HEK293T (cell line): Measurements from ENCODE around the gene UBE2E2.

Experiments used
- ARNT ChIP-seq: fragments of 450-650 bp; IDR thresholded peaks from 2 replicates; pipeline ENCODE4 v1.6.1; 2017; ENCODE audit warnings: mild to moderate bottlenecking
- BHLHE40 ChIP-seq: fragments of 450-650 bp; IDR thresholded peaks from 2 replicates; pipeline ENCODE4 v1.6.1; 2016; ENCODE audit warnings: mild to moderate bottlenecking, moderate library complexity, borderline replicate concordance
- CTBP1 ChIP-seq: fragments of 450-650 bp; IDR thresholded peaks from 2 replicates; pipeline ENCODE4 v1.6.1; 2016; ENCODE audit warnings: borderline replicate concordance
- ELF4 ChIP-seq: fragments of 450-650 bp; IDR thresholded peaks from 2 replicates; pipeline ENCODE4 v1.6.1; 2017; ENCODE audit warnings: antibody characterized with exemption
- FOXA1 ChIP-seq: fragments of 450-650 bp; IDR thresholded peaks from 2 replicates; pipeline ENCODE4 v1.6.1; 2016; ENCODE audit warnings: mild to moderate bottlenecking
- FOXK2 ChIP-seq: fragments of 450-650 bp; IDR thresholded peaks from 2 replicates; pipeline ENCODE4 v1.6.1; 2016; ENCODE audit warnings: mild to moderate bottlenecking
- FOXM1 ChIP-seq: fragments of 450-650 bp; IDR thresholded peaks from 2 replicates; pipeline ENCODE4 v1.6.1; 2017; ENCODE audit warnings: mild to moderate bottlenecking, borderline replicate concordance
- L3MBTL2 ChIP-seq: fragments of 450-650 bp; conservative IDR thresholded peaks from 2 replicates; pipeline ENCODE4 v1.6.1; 2016; ENCODE audit warnings: mild to moderate bottlenecking
- LEF1 ChIP-seq: fragments of 450-650 bp; IDR thresholded peaks from 2 replicates; pipeline ENCODE4 v1.6.1; 2017; ENCODE audit warnings: mild to moderate bottlenecking, borderline replicate concordance
- NFRKB ChIP-seq: fragments of 450-650 bp; IDR thresholded peaks from 2 replicates; pipeline ENCODE4 v1.6.1; 2016; ENCODE audit warnings: mild to moderate bottlenecking, moderate library complexity
- SUZ12 ChIP-seq: fragments of 450-650 bp; IDR thresholded peaks from 2 replicates; pipeline ENCODE4 v1.6.1; 2016; ENCODE audit warnings: mild to moderate bottlenecking
- ZNF384 ChIP-seq: fragments of 450-650 bp; IDR thresholded peaks from 2 replicates; pipeline ENCODE4 v1.6.1; 2016

DNA sequence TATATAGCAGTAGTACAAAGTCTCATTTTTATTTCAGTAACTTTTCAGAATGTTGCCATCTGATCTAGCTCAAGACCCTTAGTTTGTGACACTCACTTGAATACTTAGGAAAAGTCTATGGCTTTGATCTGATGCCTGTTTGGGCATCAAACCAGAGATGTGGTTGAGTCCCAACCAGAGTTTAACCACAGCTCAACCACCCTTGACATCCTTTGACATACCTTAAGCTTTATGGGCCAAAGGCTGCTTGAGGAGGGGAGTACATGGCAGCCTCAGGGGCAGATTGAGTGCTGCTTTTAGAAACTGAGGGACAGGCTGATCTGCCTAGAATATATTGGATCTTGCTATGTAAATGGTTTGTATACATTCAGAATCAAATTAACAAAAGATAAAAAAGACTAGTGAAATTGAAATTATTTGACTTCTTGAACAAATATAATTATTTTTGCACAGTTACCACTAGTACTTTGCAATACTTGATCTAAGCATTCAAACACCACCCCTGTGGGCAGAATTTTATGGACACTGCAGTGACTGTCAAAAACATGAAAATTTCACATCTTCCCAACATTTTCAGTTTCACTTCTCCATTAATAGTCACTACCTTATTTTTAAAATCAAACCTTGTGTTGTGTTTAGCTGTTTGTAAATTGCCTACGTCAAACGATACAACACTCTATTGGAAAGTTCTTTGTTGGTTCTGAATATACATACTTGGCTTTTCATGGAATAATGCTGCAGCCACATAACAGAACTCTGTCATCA, 199.8 kb downstream of the UBE2E2 start:
- TF ChIP-seq FOXK2 (no peak), NFRKB (no peak), SUZ12 (no peak), BHLHE40 (no peak), FOXA1 (no peak), ELF4 (no peak), LEF1 (no peak), FOXM1 (no peak), CTBP1 (no peak), ARNT (no peak), L3MBTL2 (no peak), ZNF384 (no peak)
